HepG2 (cell line): ENCODE data around the gene MAP3K9. TPM values are rescaled to one million over a fixed set of nuclear protein-coding genes. Genes with fewer than 3 reads are reported as not detected.

ENCODE experiments used
- GTF2F1 ChIP-seq: fragments of 150-350 bp; IDR thresholded peaks from 2 replicates; pipeline ENCODE4 v1.6.1; 2014; ENCODE audit warnings: low read length
- NKX3-1 ChIP-seq: sonication (generic); formaldehyde crosslinking; IDR thresholded peaks from 2 replicates; pipeline ENCODE4 v1.5.0; 2020; ENCODE audit warnings: missing genetic modification reagents
- SRSF4 ChIP-seq: fragments of 200-400 bp; formaldehyde crosslinking; IDR thresholded peaks from one replicate; pipeline ENCODE4 v1.6.1; 2018; ENCODE audit warnings: mild to moderate bottlenecking, low read depth, low read length, moderate library complexity; ENCODE audit not compliant: poor library complexity, severe bottlenecking
- ZNF446 ChIP-seq: sonication (generic); formaldehyde crosslinking; IDR thresholded peaks from 2 replicates; pipeline ENCODE4 v1.5.0; 2020; ENCODE audit warnings: mild to moderate bottlenecking, missing genetic modification reagents
- ZNF878 ChIP-seq: sonication (generic); formaldehyde crosslinking; IDR thresholded peaks from 2 replicates; pipeline ENCODE4 v1.8.1; 2023; ENCODE audit warnings: mild to moderate bottlenecking, missing genetic modification reagents, moderate library complexity
- polyA plus RNA-seq, 8 experiments: library from polyadenylated mRNA; depleted of rRNA in 3 of 8; stranded (reverse) in 7 of 8; unstranded in 1 of 8; fragments of >200 nt; fragmentation: Illumina TruSeq in 4 of 8; extraction: Trizol in 4 of 8; gene quantifications; 2 replicates each; pipeline versions ENCODE4 v1.2.1 to v1.2.3, GENCODE V29; 2011 to 2016; ENCODE audit warnings: low read depth in 4 of 8, missing spikeins in 1 of 8, mixed read lengths in 1 of 8; ENCODE audit not compliant: insufficient read depth in 1 of 8
- total RNA-seq, 5 experiments: library from RNA; depleted of rRNA; stranded (reverse); fragments of >200 nt; fragmentation: Illumina TruSeq; extraction: Trizol; gene quantifications; 2 replicates each; pipeline ENCODE4 v1.2.3, GENCODE V29; 2016; ENCODE audit warnings: low read depth in 1 of 5
- TF ChIP-seq, protein P1 (sequence below): sonication (generic); formaldehyde crosslinking; IDR thresholded peaks from 2 replicates; pipeline ENCODE4 v1.8.0; 2022; ENCODE audit warnings: missing genetic modification reagents, mild to moderate bottlenecking, moderate library complexity, borderline replicate concordance
- TF ChIP-seq, protein P2 (sequence below): sonication (generic); formaldehyde crosslinking; IDR thresholded peaks from 2 replicates; pipeline ENCODE4 v1.4.0; 2020; ENCODE audit warnings: missing genetic modification reagents, borderline replicate concordance
- TF ChIP-seq, protein P3 (sequence below): sonication (generic); formaldehyde crosslinking; IDR thresholded peaks from 2 replicates; pipeline ENCODE4 v1.4.0; 2020; ENCODE audit warnings: missing genetic modification reagents

MAP3K9 gene
- total and polyA plus RNA-seq, 2 of the 13 experiments (the other 11 are each of a cell fraction or from before 2014, with no cell fraction given): 4.3 to 4.5 TPM

DNA sequence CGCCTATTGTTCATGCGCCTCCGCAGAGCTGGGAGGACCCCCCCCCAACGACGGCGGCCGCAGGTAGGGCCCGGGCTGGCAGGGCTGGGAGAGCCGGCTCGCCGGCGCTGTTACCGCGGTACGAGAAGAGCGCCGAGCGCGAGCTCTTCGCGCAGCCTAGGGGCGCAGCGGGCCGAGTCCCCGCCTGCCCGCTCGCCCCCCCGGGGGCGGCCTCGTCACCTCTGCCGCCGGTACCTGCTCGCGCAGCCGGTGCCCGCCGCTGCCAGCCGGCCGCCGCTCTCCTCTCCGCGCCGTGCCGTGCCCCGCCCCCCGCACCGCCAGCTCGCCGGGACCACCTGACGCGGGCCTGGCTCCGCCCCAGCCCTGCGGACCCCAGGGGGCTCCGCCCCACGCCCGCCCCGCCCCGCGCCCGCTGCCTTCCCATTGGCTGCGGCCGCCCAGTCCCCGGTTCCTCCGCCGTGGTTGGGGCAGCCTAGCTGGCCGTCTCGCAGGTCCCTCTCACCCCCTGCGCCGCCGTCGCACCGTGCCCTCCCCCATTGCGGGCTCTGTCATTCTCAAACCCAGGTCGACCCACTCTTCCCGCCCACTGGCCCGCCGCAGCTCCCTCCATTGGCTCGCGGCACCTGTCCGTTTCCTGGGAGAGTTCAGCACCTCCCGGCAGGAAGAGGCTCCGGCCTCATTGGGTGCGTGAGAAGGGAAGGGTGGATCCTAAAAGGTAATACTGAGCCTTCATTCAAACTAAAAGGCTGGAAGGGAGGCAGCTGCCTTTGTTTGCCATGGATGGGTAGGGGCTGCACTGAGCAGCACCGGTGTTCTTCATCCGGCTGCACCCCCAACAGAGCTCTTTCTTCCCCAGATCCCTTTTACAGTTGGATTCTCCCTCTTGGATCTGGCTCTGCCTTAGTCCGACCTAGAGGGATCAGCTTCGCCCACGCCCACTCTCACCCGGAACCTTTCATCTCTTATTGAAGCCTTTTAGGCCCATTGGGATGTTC, at the start of gene MAP3K9 (continued):
- TF ChIP-seq ZNF878 (CRISPR knock-in tag) (no peak), GTF2F1 (no peak), SRSF4 (no peak), ZNF446 (CRISPR knock-in tag) (no peak), NKX3-1 (CRISPR knock-in tag) (no peak)
- TF ChIP-seq, protein P1, sequence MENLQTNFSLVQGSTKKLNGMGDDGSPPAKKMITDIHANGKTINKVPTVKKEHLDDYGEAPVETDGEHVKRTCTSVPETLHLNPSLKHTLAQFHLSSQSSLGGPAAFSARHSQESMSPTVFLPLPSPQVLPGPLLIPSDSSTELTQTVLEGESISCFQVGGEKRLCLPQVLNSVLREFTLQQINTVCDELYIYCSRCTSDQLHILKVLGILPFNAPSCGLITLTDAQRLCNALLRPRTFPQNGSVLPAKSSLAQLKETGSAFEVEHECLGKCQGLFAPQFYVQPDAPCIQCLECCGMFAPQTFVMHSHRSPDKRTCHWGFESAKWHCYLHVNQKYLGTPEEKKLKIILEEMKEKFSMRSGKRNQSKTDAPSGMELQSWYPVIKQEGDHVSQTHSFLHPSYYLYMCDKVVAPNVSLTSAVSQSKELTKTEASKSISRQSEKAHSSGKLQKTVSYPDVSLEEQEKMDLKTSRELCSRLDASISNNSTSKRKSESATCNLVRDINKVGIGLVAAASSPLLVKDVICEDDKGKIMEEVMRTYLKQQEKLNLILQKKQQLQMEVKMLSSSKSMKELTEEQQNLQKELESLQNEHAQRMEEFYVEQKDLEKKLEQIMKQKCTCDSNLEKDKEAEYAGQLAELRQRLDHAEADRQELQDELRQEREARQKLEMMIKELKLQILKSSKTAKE (CRISPR knock-in tag): no peak
- TF ChIP-seq, protein P2, sequence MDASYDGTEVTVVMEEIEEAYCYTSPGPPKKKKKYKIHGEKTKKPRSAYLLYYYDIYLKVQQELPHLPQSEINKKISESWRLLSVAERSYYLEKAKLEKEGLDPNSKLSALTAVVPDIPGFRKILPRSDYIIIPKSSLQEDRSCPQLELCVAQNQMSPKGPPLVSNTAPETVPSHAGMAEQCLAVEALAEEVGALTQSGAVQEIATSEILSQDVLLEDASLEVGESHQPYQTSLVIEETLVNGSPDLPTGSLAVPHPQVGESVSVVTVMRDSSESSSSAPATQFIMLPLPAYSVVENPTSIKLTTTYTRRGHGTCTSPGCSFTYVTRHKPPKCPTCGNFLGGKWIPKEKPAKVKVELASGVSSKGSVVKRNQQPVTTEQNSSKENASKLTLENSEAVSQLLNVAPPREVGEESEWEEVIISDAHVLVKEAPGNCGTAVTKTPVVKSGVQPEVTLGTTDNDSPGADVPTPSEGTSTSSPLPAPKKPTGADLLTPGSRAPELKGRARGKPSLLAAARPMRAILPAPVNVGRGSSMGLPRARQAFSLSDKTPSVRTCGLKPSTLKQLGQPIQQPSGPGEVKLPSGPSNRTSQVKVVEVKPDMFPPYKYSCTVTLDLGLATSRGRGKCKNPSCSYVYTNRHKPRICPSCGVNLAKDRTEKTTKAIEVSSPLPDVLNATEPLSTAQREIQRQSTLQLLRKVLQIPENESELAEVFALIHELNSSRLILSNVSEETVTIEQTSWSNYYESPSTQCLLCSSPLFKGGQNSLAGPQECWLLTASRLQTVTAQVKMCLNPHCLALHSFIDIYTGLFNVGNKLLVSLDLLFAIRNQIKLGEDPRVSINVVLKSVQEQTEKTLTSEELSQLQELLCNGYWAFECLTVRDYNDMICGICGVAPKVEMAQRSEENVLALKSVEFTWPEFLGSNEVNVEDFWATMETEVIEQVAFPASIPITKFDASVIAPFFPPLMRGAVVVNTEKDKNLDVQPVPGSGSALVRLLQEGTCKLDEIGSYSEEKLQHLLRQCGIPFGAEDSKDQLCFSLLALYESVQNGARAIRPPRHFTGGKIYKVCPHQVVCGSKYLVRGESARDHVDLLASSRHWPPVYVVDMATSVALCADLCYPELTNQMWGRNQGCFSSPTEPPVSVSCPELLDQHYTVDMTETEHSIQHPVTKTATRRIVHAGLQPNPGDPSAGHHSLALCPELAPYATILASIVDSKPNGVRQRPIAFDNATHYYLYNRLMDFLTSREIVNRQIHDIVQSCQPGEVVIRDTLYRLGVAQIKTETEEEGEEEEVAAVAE (CRISPR knock-in tag): no peak
- TF ChIP-seq, protein P3, sequence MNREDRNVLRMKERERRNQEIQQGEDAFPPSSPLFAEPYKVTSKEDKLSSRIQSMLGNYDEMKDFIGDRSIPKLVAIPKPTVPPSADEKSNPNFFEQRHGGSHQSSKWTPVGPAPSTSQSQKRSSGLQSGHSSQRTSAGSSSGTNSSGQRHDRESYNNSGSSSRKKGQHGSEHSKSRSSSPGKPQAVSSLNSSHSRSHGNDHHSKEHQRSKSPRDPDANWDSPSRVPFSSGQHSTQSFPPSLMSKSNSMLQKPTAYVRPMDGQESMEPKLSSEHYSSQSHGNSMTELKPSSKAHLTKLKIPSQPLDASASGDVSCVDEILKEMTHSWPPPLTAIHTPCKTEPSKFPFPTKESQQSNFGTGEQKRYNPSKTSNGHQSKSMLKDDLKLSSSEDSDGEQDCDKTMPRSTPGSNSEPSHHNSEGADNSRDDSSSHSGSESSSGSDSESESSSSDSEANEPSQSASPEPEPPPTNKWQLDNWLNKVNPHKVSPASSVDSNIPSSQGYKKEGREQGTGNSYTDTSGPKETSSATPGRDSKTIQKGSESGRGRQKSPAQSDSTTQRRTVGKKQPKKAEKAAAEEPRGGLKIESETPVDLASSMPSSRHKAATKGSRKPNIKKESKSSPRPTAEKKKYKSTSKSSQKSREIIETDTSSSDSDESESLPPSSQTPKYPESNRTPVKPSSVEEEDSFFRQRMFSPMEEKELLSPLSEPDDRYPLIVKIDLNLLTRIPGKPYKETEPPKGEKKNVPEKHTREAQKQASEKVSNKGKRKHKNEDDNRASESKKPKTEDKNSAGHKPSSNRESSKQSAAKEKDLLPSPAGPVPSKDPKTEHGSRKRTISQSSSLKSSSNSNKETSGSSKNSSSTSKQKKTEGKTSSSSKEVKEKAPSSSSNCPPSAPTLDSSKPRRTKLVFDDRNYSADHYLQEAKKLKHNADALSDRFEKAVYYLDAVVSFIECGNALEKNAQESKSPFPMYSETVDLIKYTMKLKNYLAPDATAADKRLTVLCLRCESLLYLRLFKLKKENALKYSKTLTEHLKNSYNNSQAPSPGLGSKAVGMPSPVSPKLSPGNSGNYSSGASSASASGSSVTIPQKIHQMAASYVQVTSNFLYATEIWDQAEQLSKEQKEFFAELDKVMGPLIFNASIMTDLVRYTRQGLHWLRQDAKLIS (CRISPR knock-in tag): no peak
